OCI-LY1 (cell line): ENCODE results near the gene PIGN.

ENCODE experiments used
- H2AFZ ChIP-seq: fragments of 200-600 bp; sonication (generic), shearing (Covaris generic); 2 replicates; pipeline ENCODE4 v1.6.0; 2014; ENCODE audit warnings: antibody characterized with exemption, mild to moderate bottlenecking, low read length
- H3F3A ChIP-seq: fragments of 200-600 bp; sonication (generic), shearing (Covaris generic); 2 replicates; pipeline ENCODE4 v1.6.0; 2014; ENCODE audit warnings: mild to moderate bottlenecking, antibody characterized with exemption, low read length, moderate library complexity; ENCODE audit not compliant: insufficient read depth
- H3K27ac ChIP-seq: fragments of 200-600 bp; sonication (generic); 2 replicates; pipeline ENCODE4 v1.5.1; 2014; ENCODE audit warnings: low read length, mixed run types, mild to moderate bottlenecking, low read depth; ENCODE audit not compliant: poor library complexity, severe bottlenecking
- H3K27me3 ChIP-seq: fragments of 200-600 bp; sonication (generic); 2 replicates; pipeline ENCODE4 v1.6.0; 2014; ENCODE audit warnings: antibody characterized with exemption, mild to moderate bottlenecking, low read length, moderate library complexity; ENCODE audit not compliant: insufficient read depth
- H3K36me3 ChIP-seq: fragments of 200-600 bp; sonication (generic); 2 replicates; pipeline ENCODE4 v1.6.1; 2014; ENCODE audit warnings: mild to moderate bottlenecking, antibody characterized with exemption, low read length, moderate library complexity, mixed read lengths; ENCODE audit not compliant: insufficient read depth
- H3K4me1 ChIP-seq: fragments of 200-600 bp; sonication (generic); 2 replicates; pipeline ENCODE4 v1.5.1; 2014; ENCODE audit warnings: mild to moderate bottlenecking, low read length, moderate library complexity; ENCODE audit not compliant: insufficient read depth, severe bottlenecking
- H3K4me2 ChIP-seq: fragments of 200-600 bp; sonication (generic), shearing (Covaris generic); 2 replicates; pipeline ENCODE4 v1.6.1; 2014; ENCODE audit warnings: low read length
- H3K4me3 ChIP-seq: fragments of 200-600 bp; sonication (generic); 2 replicates; pipeline ENCODE4 v1.5.1; 2014; ENCODE audit warnings: low read length, low read depth, mild to moderate bottlenecking, mixed read lengths; ENCODE audit not compliant: poor library complexity, severe bottlenecking
- H3K79me2 ChIP-seq: fragments of 200-600 bp; shearing (Covaris generic); 2 replicates; pipeline ENCODE4 v1.6.1; 2016; ENCODE audit warnings: mixed run types, low read length, mixed read lengths; ENCODE audit not compliant: insufficient read depth
- H3K9ac ChIP-seq: fragments of 200-600 bp; sonication (generic), shearing (Covaris generic); 2 replicates; pipeline ENCODE4 v1.6.1; 2014; ENCODE audit warnings: mild to moderate bottlenecking, low read length, mixed read lengths
- H3K9me2 ChIP-seq: fragments of 200-600 bp; sonication (generic), shearing (Covaris generic); 2 replicates; pipeline ENCODE4 v1.6.1; 2014; ENCODE audit warnings: low read depth, mild to moderate bottlenecking, low read length, mixed read lengths
- H3K9me3 ChIP-seq: fragments of 200-600 bp; shearing (Covaris generic); 2 replicates; pipeline ENCODE4 v1.6.1; 2014; ENCODE audit warnings: low read length, mixed read lengths
- H4K20me1 ChIP-seq: fragments of 200-600 bp; sonication (generic), shearing (Covaris generic); 2 replicates; pipeline ENCODE4 v1.6.0; 2016; ENCODE audit warnings: mild to moderate bottlenecking, low read length; ENCODE audit not compliant: insufficient read depth
- EZH2 ChIP-seq: fragments of 200-600 bp; sonication (generic), shearing (Covaris generic); IDR thresholded peaks from 2 replicates; pipeline ENCODE4 v1.8.0; 2017; ENCODE audit warnings: borderline replicate concordance, mixed run types, mild to moderate bottlenecking, antibody characterized with exemption, low read length, moderate library complexity, mixed read lengths
- TF ChIP-seq, protein P1 (sequence below): fragments of 200-600 bp; sonication (generic), shearing (Covaris generic); IDR thresholded peaks from 2 replicates; pipeline ENCODE4 v1.5.1; 2017; ENCODE audit warnings: mild to moderate bottlenecking, antibody characterized with exemption, low read length, moderate library complexity, mixed read lengths

The PIGN gene

DNA sequence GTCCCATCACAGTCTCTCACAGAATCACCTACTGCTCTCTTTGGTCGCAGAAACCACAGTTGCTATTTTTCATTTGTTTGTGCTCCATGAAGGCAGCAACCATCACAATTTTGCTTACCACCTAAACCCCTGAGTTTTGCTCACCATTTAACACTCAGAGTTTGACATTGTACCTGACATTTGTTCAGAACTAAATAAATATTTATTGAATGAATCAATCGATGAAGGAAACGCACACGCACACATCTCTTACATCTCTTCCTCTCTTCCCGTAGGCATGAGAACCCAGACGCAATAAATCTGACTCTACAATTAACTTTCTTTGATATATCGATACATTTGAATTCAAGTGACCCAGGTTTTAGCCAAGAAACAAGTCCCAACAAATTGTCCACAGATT is 188.5 kb downstream of the PIGN start:
- H4K20me1 ChIP-seq = no peaks in the 10 kb centered on the region
- no peaks in the 10 kb centered on the region for H3K9me3 ChIP-seq
- H3K9ac ChIP-seq = no peak overlapping the region
- H3K36me3 ChIP-seq = no peaks in the 10 kb centered on the region
- no peaks in the 10 kb centered on the region for H3K4me1 ChIP-seq
- TF ChIP-seq, protein P1, sequence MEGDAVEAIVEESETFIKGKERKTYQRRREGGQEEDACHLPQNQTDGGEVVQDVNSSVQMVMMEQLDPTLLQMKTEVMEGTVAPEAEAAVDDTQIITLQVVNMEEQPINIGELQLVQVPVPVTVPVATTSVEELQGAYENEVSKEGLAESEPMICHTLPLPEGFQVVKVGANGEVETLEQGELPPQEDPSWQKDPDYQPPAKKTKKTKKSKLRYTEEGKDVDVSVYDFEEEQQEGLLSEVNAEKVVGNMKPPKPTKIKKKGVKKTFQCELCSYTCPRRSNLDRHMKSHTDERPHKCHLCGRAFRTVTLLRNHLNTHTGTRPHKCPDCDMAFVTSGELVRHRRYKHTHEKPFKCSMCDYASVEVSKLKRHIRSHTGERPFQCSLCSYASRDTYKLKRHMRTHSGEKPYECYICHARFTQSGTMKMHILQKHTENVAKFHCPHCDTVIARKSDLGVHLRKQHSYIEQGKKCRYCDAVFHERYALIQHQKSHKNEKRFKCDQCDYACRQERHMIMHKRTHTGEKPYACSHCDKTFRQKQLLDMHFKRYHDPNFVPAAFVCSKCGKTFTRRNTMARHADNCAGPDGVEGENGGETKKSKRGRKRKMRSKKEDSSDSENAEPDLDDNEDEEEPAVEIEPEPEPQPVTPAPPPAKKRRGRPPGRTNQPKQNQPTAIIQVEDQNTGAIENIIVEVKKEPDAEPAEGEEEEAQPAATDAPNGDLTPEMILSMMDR = no peak
- no peak for TF ChIP-seq EZH2
- H2AFZ ChIP-seq = no peak overlapping the region
- no peak overlapping the region for H3K27ac ChIP-seq
- no peaks in the 10 kb centered on the region; the same call in 1 of the 2 replicates for H3K79me2 ChIP-seq
- no peaks in the 10 kb centered on the region for H3F3A ChIP-seq
- no peaks in the 10 kb centered on the region for H3K27me3 ChIP-seq
- H3K4me2 ChIP-seq = no peak overlapping the region
- H3K9me2 ChIP-seq = no peaks in the 10 kb centered on the region
- no peak overlapping the region for H3K4me3 ChIP-seq

GRCh38 chr18:61995618-61996017 is 191.2 kb downstream of the PIGN start:
- H3K36me3 ChIP-seq = no peaks in the 10 kb centered on the region
- H4K20me1 ChIP-seq = no peaks in the 10 kb centered on the region
- H3K9me2 ChIP-seq = no peaks in the 10 kb centered on the region
- no peaks in the 10 kb centered on the region for H3K4me1 ChIP-seq
- H3K27ac ChIP-seq = no peak overlapping the region
- no peak overlapping the region for H3K4me3 ChIP-seq
- no peaks in the 10 kb centered on the region for H3K27me3 ChIP-seq
- H2AFZ ChIP-seq = no peak overlapping the region
- no peak overlapping the region for H3K4me2 ChIP-seq
- no peak for TF ChIP-seq EZH2
- TF ChIP-seq, protein P1 = no peak
- H3K79me2 ChIP-seq = no peaks in the 10 kb centered on the region; the same call in 1 of the 2 replicates
- no peak overlapping the region for H3K9ac ChIP-seq
- no peaks in the 10 kb centered on the region for H3F3A ChIP-seq
- H3K9me3 ChIP-seq = no peaks in the 10 kb centered on the region

DNA sequence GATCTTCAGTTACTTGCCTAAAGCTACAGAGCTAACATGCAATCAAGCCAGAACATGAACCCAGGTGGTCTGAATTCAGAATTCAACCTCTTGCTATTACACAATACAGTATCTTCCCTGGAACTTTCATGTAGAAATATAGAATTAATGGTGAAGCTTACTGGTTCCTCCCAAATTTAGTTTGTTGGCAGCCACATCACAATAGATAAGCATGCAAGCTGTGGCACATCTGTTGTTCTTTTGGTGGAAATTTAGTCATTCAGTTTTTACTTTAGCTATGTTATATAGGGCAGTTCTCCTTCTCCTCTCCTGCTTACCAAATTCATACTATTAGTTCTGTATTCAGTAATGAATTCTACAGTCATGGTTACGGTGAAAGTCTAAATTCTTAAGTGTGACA is 193.0 kb downstream of the PIGN start:
- Histone ChIP-seq H3K9me2 (no peaks in the 10 kb centered on the region), H3K4me3 (no peak overlapping the region), H3K27me3 (no peaks in the 10 kb centered on the region), H3F3A (no peaks in the 10 kb centered on the region), H3K4me1 (no peaks in the 10 kb centered on the region), H3K27ac (no peak overlapping the region), H3K9ac (no peak overlapping the region), H2AFZ (no peak overlapping the region), H3K9me3 (no peaks in the 10 kb centered on the region), H3K79me2 (no peaks in the 10 kb centered on the region), H3K4me2 (no peak overlapping the region), H3K36me3 (no peaks in the 10 kb centered on the region), H4K20me1 (no peaks in the 10 kb centered on the region)
- no peak for TF ChIP-seq EZH2
- TF ChIP-seq, protein P1 = no peak
